Adipocyte (in vitro differentiated cells): ENCODE results near the gene LAYN.

Experiments used
- DNase-seq: peaks from one replicate; pipeline ENCODE4 v3.0.0-alpha.2; 2015; ENCODE audit warnings: low read depth
- H3K27me3 ChIP-seq: replicated peaks from 2 replicates; pipeline ENCODE4 v1.7.0; 2013; ENCODE audit warnings: mild to moderate bottlenecking, low read length, moderate library complexity; ENCODE audit not compliant: control insufficient read depth, insufficient read depth
- H3K36me3 ChIP-seq: 2 replicates; pipeline ENCODE4 v1.7.0; 2013; ENCODE audit warnings: low read length, mild to moderate bottlenecking, moderate library complexity; ENCODE audit not compliant: control insufficient read depth, insufficient read depth, severe bottlenecking
- H3K4me1 ChIP-seq: 2 replicates; pipeline ENCODE4 v1.7.0; 2013; ENCODE audit warnings: mild to moderate bottlenecking, low read length, moderate library complexity; ENCODE audit not compliant: control insufficient read depth, insufficient read depth
- H3K4me3 ChIP-seq: 2 replicates; pipeline ENCODE4 v1.7.0; 2013; ENCODE audit warnings: mild to moderate bottlenecking, low read length, moderate library complexity
- H3K9ac ChIP-seq: 2 replicates; pipeline ENCODE4 v1.7.0; 2013; ENCODE audit warnings: mild to moderate bottlenecking, low read length, moderate library complexity
- H3K9me3 ChIP-seq: 2 replicates; pipeline ENCODE4 v1.7.0; 2013; ENCODE audit warnings: mild to moderate bottlenecking, low read length, moderate library complexity; ENCODE audit not compliant: control insufficient read depth

The LAYN gene

DNA sequence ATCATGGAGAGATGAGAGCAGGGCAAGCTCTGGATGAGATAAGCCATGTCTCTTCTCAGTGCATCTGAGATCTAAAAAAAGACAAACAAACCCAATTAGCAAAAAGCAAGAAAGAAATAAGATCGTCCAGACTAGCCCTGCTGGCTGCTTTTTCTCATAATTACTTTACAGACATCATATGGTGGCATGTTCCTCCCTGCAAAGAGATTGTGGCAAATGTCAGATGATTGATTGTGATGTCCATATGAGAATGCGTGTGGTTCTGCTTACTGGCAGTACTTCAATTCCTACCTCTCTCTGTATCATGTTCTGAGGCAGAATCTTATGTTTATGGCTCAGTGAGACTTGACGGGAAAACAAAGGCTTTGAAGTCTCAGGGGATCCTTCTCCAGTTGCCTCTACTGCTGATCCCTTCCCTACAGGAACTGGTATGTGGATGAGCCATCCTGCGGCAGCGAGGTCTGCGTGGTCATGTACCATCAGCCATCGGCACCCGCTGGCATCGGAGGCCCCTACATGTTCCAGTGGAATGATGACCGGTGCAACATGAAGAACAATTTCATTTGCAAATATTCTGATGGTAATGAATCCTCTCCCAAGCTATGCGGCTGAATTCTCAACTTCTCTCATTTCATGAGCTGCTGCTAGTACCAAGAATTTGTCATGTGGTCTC is 8.8 kb downstream of the LAYN start:
- Histone ChIP-seq H3K9me3 (no peaks in the 10 kb centered on the region), H3K27me3 (no peaks in the 10 kb centered on the region), H3K9ac (no peak overlapping the region), H3K4me1 (peaks cover 3% of the 10 kb centered on the region), H3K36me3 (peaks cover 23% of the 10 kb centered on the region), H3K4me3 (no peak overlapping the region)
- no peak for DNase-seq

DNA sequence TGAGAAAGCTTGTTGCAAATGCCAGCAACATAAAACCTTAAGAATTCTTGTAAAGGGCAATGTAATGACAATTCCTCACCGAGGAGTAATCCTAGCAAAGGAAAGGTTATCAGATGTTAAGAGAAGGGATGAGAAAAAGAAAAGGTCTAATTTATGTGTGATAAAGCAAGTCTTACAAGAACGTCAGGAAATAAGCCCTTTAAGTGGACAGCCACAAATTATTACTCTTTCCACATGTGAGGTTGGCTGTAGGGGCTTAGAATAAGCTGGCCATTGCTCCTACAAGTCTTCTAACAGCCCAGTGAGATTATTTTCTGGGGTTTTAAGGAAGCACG is 9.3 kb downstream of the LAYN start:
- Histone ChIP-seq H3K9ac (no peak overlapping the region), H3K9me3 (no peaks in the 10 kb centered on the region), H3K27me3 (no peaks in the 10 kb centered on the region), H3K4me1 (peaks cover 5% of the 10 kb centered on the region), H3K36me3 (peaks cover 23% of the 10 kb centered on the region), H3K4me3 (no peak overlapping the region)
- no peak for DNase-seq

DNA sequence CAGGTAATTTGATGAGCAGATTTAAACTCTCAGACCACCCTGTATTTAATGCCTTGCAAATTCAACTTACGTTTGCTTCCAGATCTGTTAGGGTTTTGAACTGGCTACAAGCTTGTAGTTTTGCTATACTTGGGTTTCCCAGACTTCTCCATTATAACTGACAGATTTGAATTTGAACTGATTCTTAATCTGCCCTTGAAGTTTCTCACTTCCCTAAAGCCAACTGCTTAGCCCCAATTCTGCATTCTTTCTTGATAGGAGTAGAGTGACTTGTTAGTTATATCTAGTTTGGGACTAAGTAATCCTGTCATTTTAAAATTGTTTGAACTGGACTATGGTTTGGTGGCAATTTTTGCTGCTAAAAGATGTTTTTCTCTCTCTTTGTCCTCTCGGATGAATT is 9.7 kb downstream of the LAYN start:
- Histone ChIP-seq H3K9ac (no peak overlapping the region), H3K9me3 (no peaks in the 10 kb centered on the region), H3K27me3 (no peaks in the 10 kb centered on the region), H3K4me1 (peaks cover 9% of the 10 kb centered on the region), H3K36me3 (peaks cover 21% of the 10 kb centered on the region), H3K4me3 (no peak overlapping the region)
- DNase-seq = no peak

DNA sequence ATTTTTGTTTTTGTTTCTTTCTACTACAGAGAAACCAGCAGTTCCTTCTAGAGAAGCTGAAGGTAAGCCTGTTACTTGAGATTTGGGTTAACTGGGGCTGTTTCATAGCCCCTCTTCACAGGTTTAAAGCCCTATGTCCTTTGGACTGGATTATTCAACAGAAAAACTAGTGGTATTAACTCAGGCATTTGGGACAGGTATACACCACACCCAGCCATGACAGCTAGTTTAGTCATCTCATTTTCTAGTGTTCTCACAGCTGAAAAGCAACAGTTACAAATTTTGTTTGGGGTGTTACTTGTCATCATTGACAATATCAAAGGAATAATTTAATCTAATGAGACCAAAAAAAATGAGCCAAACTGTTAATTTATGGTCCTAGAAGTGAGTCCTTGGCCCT is 14.0 kb downstream of the LAYN start:
- Histone ChIP-seq H3K27me3 (no peaks in the 10 kb centered on the region), H3K36me3 (no peaks in the 10 kb centered on the region), H3K4me1 (peaks cover 40% of the 10 kb centered on the region), H3K9ac (peak overlapping the region; percentile 32), H3K4me3 (peak overlapping the region; percentile 17), H3K9me3 (no peaks in the 10 kb centered on the region)
- DNase-seq = no peak

DNA sequence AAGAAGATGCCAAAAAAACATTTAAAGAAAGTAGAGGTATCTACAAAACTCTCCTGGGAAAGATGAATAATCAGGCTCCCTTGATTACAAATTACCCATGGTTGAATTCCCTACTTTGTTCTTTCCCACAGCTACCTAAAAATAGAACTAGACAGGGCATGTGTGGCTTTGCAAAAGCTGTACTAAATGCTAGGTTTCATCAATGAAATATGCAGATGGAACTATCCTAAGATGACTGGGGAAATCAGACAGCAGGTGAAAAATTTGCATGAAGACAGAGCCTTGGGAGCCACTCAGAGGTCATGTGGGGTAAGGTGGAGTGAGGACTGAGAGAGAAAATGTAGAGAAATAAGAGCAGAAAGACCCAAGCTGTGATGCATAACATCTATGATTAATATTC is 14.7 kb downstream of the LAYN start:
- Histone ChIP-seq H3K4me1 (peaks cover 46% of the 10 kb centered on the region), H3K9ac (no peak overlapping the region), H3K36me3 (peaks cover under 1% of the 10 kb centered on the region), H3K9me3 (no peaks in the 10 kb centered on the region), H3K27me3 (no peaks in the 10 kb centered on the region), H3K4me3 (no peak overlapping the region)
- peak; percentile 50 for DNase-seq

DNA sequence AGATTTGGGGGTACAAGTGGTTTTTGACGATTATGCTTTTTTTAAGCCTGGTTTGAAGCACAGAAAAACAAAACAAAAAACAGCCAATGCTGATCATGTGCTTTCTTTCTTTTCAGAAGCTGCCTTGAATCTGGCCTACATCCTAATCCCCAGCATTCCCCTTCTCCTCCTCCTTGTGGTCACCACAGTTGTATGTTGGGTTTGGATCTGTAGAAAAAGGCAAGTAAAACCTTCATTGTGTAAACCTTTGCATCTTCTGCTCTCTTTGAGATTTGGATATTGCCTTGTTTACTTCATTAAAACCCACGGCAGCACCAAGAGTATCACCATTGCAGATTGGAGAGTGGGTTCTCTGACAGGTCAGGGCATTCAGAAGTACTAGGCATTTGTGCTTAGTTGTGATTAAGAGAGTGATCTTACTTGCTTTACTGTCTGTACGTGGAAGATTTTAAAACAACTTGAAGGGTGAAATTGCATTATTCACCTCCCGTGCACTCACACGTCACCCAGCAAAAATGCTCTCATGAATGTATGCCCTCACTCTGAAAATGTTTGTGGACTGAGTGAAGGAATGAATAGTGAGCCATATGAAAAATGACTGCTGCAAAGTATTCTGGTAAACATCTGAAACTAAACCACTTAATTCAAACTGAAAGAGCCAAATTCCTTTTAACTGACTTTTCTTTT is 17.0 kb downstream of the LAYN start:
- H3K9me3 ChIP-seq = no peaks in the 10 kb centered on the region
- H3K9ac ChIP-seq = peak overlapping the region; percentile 57
- peak overlapping the region; percentile 2 for H3K4me3 ChIP-seq
- H3K27me3 ChIP-seq = no peaks in the 10 kb centered on the region
- peaks cover 68% of the 10 kb centered on the region for H3K4me1 ChIP-seq
- peaks cover 4% of the 10 kb centered on the region for H3K36me3 ChIP-seq
- DNase-seq = peak; percentile 98

DNA sequence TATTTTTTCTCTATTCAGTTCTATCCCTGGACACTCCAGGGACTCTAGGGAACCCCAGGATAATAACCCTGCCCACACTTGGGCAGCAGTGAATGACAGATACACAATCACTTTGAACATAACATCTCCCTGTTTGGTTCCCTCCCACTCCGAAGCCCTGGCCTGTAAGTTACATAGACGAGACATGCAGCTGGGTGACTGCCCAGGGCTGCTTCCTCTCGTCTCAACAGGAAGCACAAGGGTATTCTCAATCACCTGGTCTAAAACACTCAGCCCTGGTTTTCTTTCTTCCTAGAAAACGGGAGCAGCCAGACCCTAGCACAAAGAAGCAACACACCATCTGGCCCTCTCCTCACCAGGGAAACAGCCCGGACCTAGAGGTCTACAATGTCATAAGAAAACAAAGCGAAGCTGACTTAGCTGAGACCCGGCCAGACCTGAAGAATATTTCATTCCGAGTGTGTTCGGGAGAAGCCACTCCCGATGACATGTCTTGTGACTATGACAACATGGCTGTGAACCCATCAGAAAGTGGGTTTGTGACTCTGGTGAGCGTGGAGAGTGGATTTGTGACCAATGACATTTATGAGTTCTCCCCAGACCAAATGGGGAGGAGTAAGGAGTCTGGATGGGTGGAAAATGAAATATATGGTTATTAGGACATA is 19.4 kb downstream of the LAYN start:
- H3K27me3 ChIP-seq = no peaks in the 10 kb centered on the region
- peaks cover 65% of the 10 kb centered on the region for H3K4me1 ChIP-seq
- H3K4me3 ChIP-seq = no peak overlapping the region
- no peak overlapping the region for H3K9ac ChIP-seq
- peaks cover 4% of the 10 kb centered on the region for H3K36me3 ChIP-seq
- no peak for DNase-seq
- H3K9me3 ChIP-seq = no peaks in the 10 kb centered on the region

DNA sequence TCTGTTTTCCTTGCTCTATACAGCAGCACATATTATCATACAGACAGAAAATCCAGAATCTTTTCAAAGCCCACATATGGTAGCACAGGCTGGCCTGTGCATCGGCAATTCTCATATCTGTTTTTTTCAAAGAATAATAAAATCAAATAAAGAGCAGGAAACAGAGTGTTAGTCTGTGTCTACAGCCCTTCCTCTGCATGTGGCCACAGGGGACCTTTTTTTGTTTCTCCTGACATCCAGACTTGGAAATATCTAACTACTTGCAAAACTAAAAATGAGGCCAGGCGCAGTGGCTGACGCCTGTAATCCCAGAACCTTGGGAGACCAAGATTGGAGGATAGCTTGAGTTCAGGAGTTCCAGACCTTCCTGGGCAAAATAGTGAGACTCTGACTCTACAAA is 20.3 kb downstream of the LAYN start:
- no peaks in the 10 kb centered on the region for H3K27me3 ChIP-seq
- H3K36me3 ChIP-seq = peaks cover 4% of the 10 kb centered on the region
- H3K4me3 ChIP-seq = no peak overlapping the region
- peaks cover 56% of the 10 kb centered on the region for H3K4me1 ChIP-seq
- DNase-seq = no peak
- H3K9ac ChIP-seq = peak overlapping the region; percentile 32
- no peaks in the 10 kb centered on the region for H3K9me3 ChIP-seq

DNA sequence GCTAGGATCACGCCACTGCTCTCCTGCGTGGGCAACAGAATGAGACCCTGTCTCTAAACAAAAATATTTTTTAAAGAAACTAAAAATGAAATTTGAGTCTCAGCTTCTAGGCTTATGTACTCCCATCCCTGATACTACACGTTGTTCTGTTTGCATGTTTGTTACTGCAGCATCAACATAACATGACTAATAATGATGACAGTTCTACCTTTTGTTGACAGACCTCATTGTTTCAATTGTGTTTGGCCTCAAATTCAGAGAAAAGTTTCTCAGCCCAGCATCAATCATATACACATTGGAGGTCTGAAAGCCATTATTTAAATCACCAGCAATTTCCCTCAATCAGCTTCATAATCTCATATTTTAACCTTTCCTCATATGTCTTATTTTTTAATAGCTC is 20.8 kb downstream of the LAYN start:
- DNase-seq = no peak
- no peak overlapping the region for H3K4me3 ChIP-seq
- peaks cover 51% of the 10 kb centered on the region for H3K4me1 ChIP-seq
- H3K27me3 ChIP-seq = no peaks in the 10 kb centered on the region
- H3K9ac ChIP-seq = peak overlapping the region; percentile 32
- peaks cover 4% of the 10 kb centered on the region for H3K36me3 ChIP-seq
- no peaks in the 10 kb centered on the region for H3K9me3 ChIP-seq

DNA sequence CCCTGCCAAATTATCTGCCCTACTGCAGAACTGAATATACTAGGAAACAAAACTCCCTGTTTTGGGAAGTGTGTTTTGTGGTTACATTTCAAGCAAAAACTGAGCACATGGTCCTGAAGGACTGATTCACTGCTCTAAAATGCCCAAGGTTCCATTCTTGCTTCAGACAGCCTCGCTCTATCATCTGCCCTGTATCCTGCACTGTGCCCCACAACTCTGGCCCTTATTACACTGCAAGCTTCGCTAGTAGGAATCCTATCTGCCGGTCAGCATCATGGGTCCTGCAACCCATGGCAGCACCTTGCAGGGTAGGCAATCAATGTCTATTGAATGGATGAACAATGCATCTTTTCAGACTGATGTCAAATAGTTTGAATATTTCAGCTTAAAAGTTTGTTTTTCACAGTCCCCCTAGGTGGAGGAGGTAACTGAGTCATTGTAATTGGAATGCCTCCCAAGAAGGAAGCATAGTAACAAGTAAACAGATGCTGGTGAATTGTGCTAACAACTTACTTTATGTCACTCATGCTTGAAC is 21.3 kb downstream of the LAYN start:
- Histone ChIP-seq H3K36me3 (peaks cover 4% of the 10 kb centered on the region), H3K27me3 (no peaks in the 10 kb centered on the region), H3K4me1 (peaks cover 45% of the 10 kb centered on the region), H3K4me3 (no peak overlapping the region), H3K9me3 (no peaks in the 10 kb centered on the region), H3K9ac (peak overlapping the region; percentile 32)
- DNase-seq = peak; percentile 77

DNA sequence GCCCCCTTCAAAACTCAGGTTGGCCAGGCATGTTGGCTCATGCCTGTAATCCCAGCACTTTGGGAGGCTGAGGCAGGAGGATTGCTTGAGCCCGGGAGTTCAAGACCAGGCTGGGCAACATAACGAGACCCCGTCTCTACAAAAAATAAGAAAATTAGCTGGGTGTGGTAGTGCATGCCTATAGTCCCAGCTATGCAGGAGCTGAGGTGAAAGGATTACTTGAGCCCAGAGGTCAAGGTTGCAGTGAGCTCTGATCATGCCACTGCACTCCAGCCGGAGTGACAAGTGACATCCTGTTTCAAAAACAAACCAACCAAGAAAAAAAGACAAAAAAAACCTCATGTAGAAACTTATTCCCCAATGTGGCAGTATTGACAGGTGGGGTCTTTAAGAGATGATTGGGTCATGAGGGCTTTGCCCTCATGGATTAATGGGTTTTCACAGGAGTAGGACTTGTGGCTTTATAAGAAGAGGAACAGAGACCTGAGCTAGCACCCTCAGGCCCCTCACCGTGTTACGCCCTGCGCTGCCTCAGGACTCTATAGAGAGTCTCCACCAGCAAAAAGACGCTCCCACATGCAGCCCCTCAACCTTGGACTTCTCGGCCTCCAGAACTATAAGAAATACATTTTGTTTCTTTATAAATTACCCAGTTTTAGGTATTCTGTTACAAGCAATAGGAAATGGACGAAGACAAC is 22.3 kb downstream of the LAYN start:
- Histone ChIP-seq H3K36me3 (peaks cover 4% of the 10 kb centered on the region), H3K9me3 (no peaks in the 10 kb centered on the region), H3K4me1 (peaks cover 35% of the 10 kb centered on the region), H3K27me3 (no peaks in the 10 kb centered on the region), H3K4me3 (no peak overlapping the region), H3K9ac (peak overlapping the region; percentile 32)
- DNase-seq = no peak
